ENCODE data around the gene IL10. TPM values are rescaled to one million over a fixed set of nuclear protein-coding genes. Genes with fewer than 3 reads are reported as not detected.

IL10 gene
- polyA plus RNA-seq, 1 of the 3 experiments (the other 2 are of a cell fraction) = not detected

DNA sequence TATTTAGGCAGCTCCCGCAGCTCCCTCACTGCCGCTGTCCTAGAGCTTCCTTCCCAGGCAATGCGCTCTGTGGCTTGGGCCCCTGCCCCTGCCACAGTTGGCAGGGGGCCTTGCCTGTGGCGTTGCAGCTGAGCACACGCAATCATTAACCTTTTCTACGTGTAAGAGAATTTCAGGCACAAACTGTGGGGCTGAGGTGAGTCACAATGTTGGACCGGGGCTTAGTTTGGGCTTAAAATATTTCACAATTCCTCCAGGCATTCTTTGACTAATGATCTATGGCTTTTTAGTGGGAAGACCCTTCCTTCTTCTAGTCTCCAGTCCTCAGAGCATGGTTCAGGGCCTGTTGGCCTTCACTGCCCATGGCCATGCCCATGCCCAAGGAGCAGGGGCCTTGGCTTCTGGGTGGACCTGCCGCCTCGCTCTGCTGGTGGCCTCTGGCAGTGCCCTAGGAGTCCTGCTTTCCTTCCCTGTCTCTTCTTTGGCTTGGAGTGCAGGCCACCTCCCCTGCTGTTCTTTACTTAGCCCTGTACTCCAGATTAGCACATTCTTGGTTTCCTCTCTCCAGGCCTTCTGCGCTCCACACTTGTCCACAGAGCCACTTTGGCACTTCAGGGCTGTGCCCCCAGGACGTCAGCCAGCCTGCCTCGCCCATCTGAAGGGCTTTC, 48.4 kb downstream of the IL10 start:
- Histone ChIP-seq H3K4me3 (ENCODE audit: low read depth in 2 of 2, low read length in 1 of 2) (no peak overlapping the region), H3K27ac (ENCODE audit: low read depth in 2 of 2, low read length in 1 of 2) (no peak overlapping the region), H3K9me3 (no peaks in the 10 kb centered on the region), H3F3A (replicated peaks; ENCODE audit: insufficient read depth) (no peaks in the 10 kb centered on the region), H3K9me2 (no peaks in the 10 kb centered on the region), H3K4me2 (no peak overlapping the region), H4K20me1 (ENCODE audit: insufficient read depth) (peaks cover 97% of the 10 kb centered on the region), H3K9ac (no peak overlapping the region), H2AFZ (ENCODE audit: low read depth) (no peak overlapping the region), H3K36me3 (replicated peaks in 1 of 2; ENCODE audit: control insufficient read depth in 1 of 2, insufficient read depth in 2 of 2, low read length in 1 of 2) (peaks cover 0 to 3% of the 10 kb centered on the region in 2 experiments), H3K79me2 (ENCODE audit: insufficient read depth) (peaks cover 86% of the 10 kb centered on the region), H3K4me1 (ENCODE audit: control insufficient read depth in 1 of 2, insufficient read depth in 2 of 2, low read depth in 1 of 2, low read length in 1 of 2) (peaks cover 0 to 10% of the 10 kb centered on the region in 2 experiments; a peak in 1 of 4 replicates), H3K27me3 (ENCODE audit: insufficient read depth) (no peaks in the 10 kb centered on the region)
- ChIA-PET CTCF (interaction anchor here (1.2 to 16.7 kb wide), 12 partner anchors 10 to 258 kb away, joined by 3 to 380 read pairs (median 6); no protein-coding TSS in a partner anchor), POLR2A (no interaction called here)
- DNase-seq = no peak
- TF ChIP-seq, protein P1, sequence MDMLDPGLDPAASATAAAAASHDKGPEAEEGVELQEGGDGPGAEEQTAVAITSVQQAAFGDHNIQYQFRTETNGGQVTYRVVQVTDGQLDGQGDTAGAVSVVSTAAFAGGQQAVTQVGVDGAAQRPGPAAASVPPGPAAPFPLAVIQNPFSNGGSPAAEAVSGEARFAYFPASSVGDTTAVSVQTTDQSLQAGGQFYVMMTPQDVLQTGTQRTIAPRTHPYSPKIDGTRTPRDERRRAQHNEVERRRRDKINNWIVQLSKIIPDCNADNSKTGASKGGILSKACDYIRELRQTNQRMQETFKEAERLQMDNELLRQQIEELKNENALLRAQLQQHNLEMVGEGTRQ (IDR thresholded peaks at IDR 0.05; ENCODE audit: borderline replicate concordance, low read depth, low read length) = no peak
- TF ChIP-seq ELF1 (IDR thresholded peaks at IDR 0.05) (no peak), FOSL2 (IDR thresholded peaks at IDR 0.05; ENCODE audit: borderline replicate concordance, low read depth) (no peak)
- TF ChIP-seq, protein P2, sequence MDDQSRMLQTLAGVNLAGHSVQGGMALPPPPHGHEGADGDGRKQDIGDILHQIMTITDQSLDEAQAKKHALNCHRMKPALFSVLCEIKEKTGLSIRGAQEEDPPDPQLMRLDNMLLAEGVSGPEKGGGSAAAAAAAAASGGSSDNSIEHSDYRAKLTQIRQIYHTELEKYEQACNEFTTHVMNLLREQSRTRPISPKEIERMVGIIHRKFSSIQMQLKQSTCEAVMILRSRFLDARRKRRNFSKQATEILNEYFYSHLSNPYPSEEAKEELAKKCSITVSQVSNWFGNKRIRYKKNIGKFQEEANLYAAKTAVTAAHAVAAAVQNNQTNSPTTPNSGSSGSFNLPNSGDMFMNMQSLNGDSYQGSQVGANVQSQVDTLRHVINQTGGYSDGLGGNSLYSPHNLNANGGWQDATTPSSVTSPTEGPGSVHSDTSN (IDR thresholded peaks at IDR 0.05) = no peak
- WGBS (ENCODE audit: low lambda C conversion rate) = 75% methylated on average over 12 of the region's 12 CpGs

- no peak for DNase-seq
- no peak overlapping the region for H3K9ac ChIP-seq
- no peak overlapping the region for H2AFZ ChIP-seq (ENCODE audit: low read depth)
- no peak for TF ChIP-seq FOXM1 (IDR thresholded peaks at IDR 0.05; ENCODE audit: low read depth)
- TF ChIP-seq MEF2A (IDR thresholded peaks at IDR 0.05; ENCODE audit: borderline replicate concordance, low read depth) = no peak
- no peak for TF ChIP-seq SIN3A (IDR thresholded peaks at IDR 0.05; ENCODE audit: borderline replicate concordance, low read depth, low read length)
- no peak for TF ChIP-seq RFX5 (IDR thresholded peaks at IDR 0.05; ENCODE audit: low read length)
- TF ChIP-seq SMC3 (IDR thresholded peaks at IDR 0.05; ENCODE audit: low read depth, low read length) = no peak
- TF ChIP-seq ZBTB33 (IDR thresholded peaks at IDR 0.05; ENCODE audit: borderline replicate concordance, low read depth) = no peak
- no peak for TF ChIP-seq MAX (IDR thresholded peaks at IDR 0.05; ENCODE audit: low read depth)
- TF ChIP-seq NRF1 (IDR thresholded peaks at IDR 0.05; ENCODE audit: low read depth, low read length) = no peak
- no peak for TF ChIP-seq TAF1 (IDR thresholded peaks at IDR 0.05; ENCODE audit: borderline replicate concordance, low read depth, low read length)
- no peak for TF ChIP-seq CHD2 (IDR thresholded peaks at IDR 0.05; ENCODE audit: low read length, partially characterized antibody)
- no peak for TF ChIP-seq RCOR1 (IDR thresholded peaks at IDR 0.05; ENCODE audit: low read length)
- TF ChIP-seq ELF1 (IDR thresholded peaks at IDR 0.05) = no peak
- no peak for TF ChIP-seq EZH2phosphoT487 (IDR thresholded peaks at IDR 0.05; ENCODE audit: borderline replicate concordance, low read depth)
- TF ChIP-seq NFIC (IDR thresholded peaks at IDR 0.05; ENCODE audit: borderline replicate concordance) = no peak
- TF ChIP-seq JUND (IDR thresholded peaks at IDR 0.05) = no peak
- TF ChIP-seq RAD21 (IDR thresholded peaks at IDR 0.05; ENCODE audit: low read length) = no peak
- no peak for TF ChIP-seq TCF12 (IDR thresholded peaks at IDR 0.05)
- ChIA-PET CTCF (interaction anchor here (1.0 to 16.7 kb wide), 6 partner anchors 9 to 259 kb away, joined by 3 to 380 read pairs (median 18); no protein-coding TSS in a partner anchor), POLR2A (no interaction called here)
- H3K4me3 ChIP-seq (ENCODE audit: low read depth in 2 of 2, low read length in 1 of 2) = no peak overlapping the region
- H3K79me2 ChIP-seq (ENCODE audit: insufficient read depth) = peaks cover 86% of the 10 kb centered on the region
- H3K36me3 ChIP-seq (replicated peaks in 1 of 2; ENCODE audit: control insufficient read depth in 1 of 2, insufficient read depth in 2 of 2, low read length in 1 of 2) = no peaks in the 10 kb centered on the region
- no peak overlapping the region for H3K27ac ChIP-seq (ENCODE audit: low read depth in 2 of 2, low read length in 1 of 2)
- no peaks in the 10 kb centered on the region for H3K9me3 ChIP-seq
- no peak overlapping the region for H3K4me2 ChIP-seq
- no peaks in the 10 kb centered on the region for H3K27me3 ChIP-seq (ENCODE audit: insufficient read depth)
- H3K4me1 ChIP-seq (ENCODE audit: control insufficient read depth in 1 of 2, insufficient read depth in 2 of 2, low read depth in 1 of 2, low read length in 1 of 2) = peaks cover 0 to 10% of the 10 kb centered on the region in 2 experiments; a peak in 1 of 4 replicates
- 80% methylated on average over 3 of the region's 4 CpGs for WGBS (ENCODE audit: low lambda C conversion rate)
- H3K9me2 ChIP-seq = no peaks in the 10 kb centered on the region
- no peaks in the 10 kb centered on the region for H3F3A ChIP-seq (replicated peaks; ENCODE audit: insufficient read depth)
- peaks cover 97% of the 10 kb centered on the region for H4K20me1 ChIP-seq (ENCODE audit: insufficient read depth)
Observed at GRCh38 chr1:206723462-206723804, 48.9 kb downstream of the IL10 start.
